GM18519 (cell line): ENCODE data around the gene KIRREL1.
"Not testable (repeated sequence)": the region's sequence is repeated elsewhere in the genome, so short reads cannot be mapped to it uniquely, and the experiment has no call there.

Experiments used
- ATAC-seq: cut with Tn5 transposase; IDR thresholded peaks from one replicate; pipeline ENCODE4 v1.9.1; 2021; ENCODE audit warnings: mild to moderate bottlenecking, moderate library complexity; ENCODE audit not compliant: unreplicated experiment, low FRiP score

KIRREL1 gene

GRCh38 chr1:158124999-158125398 lies 131.6 kb downstream of the KIRREL1 start:
- peak; percentile 69 for ATAC-seq

DNA sequence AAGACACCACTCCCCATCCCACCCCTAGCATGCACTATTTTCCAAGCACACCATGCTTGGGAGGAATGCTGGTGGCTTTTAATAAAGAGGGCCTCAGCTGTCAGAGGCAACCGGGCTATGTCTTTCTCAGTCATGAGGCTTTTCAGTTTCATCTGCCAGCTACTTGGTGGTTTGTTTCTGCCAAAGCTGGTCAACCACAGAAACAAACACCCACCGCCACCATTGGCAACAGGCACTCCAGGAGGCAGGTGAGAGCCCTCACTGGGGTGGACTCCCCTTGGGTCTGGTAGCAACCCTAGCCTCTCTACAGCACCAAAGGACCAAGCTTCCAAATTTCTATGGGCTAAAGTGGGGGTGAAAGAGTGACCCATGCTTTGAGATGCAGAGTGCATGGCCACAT lies 133.0 kb downstream of the KIRREL1 start:
- no peak for ATAC-seq

GRCh38 chr1:158128531-158128930 lies 135.1 kb downstream of the KIRREL1 start:
- not testable (repeated sequence) for ATAC-seq

DNA sequence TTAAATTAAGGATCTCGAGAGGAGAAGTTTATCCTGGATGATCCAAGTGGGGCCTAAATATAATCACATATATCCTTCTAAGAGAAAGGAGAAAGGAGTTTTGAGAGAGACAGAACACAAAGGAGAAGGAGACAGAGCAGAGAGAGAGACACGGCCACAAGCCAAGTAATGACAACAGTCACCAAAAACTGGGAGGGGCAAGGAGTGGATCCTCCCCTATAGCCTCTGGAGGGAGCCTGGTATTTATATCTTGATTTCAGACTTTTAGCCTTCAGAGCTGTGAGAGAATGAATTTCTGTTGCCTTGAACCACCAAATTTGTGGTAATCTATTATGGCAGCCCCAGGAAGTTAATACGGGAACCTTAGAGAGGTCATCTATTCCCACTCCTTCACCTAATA lies 137.8 kb downstream of the KIRREL1 start:
- ATAC-seq: no peak

DNA sequence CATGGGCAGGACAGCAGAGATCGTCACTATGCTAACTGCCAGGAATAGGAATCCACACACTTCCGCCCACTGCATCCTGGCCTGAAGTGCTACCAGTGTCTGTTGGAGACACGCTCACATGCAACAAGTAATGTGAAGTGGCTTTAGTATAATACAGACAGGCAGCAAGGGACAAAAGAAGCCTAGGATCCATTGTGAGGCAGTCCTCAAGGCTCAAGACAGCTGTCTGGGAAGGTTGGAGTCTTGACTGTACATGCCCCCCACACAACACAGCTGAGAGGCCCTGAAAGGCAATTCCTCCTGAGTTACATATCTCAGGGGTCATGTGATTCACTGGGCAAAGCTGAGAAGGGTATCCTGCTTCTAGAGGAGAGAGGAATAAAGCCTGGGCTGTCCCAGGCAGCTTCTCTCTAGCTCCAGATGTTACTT lies 147.3 kb downstream of the KIRREL1 start:
- ATAC-seq: no peak

DNA sequence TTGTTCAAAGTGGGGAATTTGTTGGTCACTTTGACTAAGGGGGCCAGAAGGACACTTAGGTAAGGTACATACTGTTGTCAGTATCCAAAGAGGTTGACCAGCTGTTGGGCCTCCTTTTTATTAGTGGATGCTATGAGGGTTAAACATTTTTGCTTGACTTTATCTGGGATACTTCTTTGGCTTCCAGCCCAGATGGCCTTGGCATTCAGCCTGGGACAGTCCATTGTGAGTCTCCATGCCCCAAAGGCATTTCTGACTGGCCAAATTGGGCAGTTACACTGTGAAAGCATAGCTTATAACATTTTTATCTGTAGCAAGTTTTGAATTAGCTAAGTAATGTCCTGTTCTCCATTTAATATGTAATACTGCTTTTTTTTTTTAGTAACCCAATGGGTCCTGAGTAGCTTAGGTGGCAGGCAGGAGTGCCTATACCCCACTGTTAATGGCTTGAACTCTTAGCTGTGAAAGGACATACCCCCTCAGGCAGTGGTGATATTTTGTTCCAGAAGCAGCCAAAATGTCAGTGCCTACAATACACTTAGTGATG lies 151.8 kb downstream of the KIRREL1 start:
- ATAC-seq: no peak

GRCh38 chr1:158146165-158146564 lies 152.7 kb downstream of the KIRREL1 start:
- ATAC-seq: no peak

DNA sequence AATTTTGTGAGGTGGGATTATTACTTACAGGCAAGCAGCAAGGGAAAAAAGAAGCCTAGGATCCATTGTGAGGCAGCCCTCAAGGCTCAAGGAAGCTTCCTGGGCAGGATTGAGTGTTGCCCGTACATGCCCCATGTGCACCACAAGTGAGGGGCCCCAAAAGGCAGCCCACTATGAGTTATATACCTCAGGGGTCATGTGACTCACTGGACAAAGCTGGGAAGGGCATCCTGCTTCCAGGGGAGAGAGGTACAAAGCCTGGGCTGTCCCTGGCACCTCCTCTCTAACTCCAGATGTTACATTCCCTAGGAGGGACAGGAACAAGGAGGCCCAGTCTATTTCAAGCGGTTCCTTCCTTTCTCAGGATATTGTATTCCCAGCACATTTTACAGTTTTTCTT lies 153.3 kb downstream of the KIRREL1 start:
- no peak for ATAC-seq

GRCh38 chr1:158147401-158147800 lies 154.0 kb downstream of the KIRREL1 start:
- no peak for ATAC-seq

- ATAC-seq: no peak
Measured at GRCh38 chr1:158147869-158148268, 154.4 kb downstream of the KIRREL1 start.

DNA sequence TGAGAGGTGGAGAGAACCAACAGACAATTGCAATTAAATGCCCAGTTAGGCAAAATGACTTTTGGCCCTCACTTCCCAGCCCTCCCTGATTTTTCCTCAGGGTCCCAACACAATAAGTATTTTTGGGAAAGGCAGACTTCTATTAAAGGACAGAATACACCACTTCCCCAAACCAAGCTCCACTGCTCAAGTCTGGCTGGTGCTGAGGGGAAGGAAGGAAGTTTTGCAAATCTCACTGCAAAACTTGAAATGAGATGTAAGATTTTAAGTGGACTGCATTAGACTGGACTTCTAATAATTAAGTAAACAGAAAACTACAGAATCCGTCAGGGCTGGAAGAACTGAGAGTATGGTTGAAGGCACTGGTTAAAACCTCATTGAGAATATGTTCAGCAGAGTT lies 155.0 kb downstream of the KIRREL1 start:
- ATAC-seq: no peak

GRCh38 chr1:158149175-158149574 lies 155.7 kb downstream of the KIRREL1 start:
- ATAC-seq: no peak
